Cardiac muscle cell (in vitro differentiated cells and primary cell): ENCODE data around the gene TRA2B. TPM values are rescaled to one million over a fixed set of nuclear protein-coding genes. Genes with fewer than 3 reads are reported as not detected.

Experiments used
- DNase-seq, 2 donors: peaks; one replicate each; pipeline versions ENCODE4 v3.0.0 to v3.0.0-alpha.2; 2010 to 2017; ENCODE audit warnings: low read depth in 1 of 2, low spot score in 1 of 2
- H3K27ac ChIP-seq: fragments of 200-600 bp; sonication (generic); 2 replicates; pipeline ENCODE4 v1.5.1; 2016
- H3K27me3 ChIP-seq: fragments of 200-600 bp; sonication (generic); 2 replicates; pipeline ENCODE4 v1.6.0; 2016; ENCODE audit warnings: control low read depth
- H3K36me3 ChIP-seq: fragments of 200-600 bp; sonication (generic); 2 replicates; pipeline ENCODE4 v1.5.1; 2016; ENCODE audit warnings: control low read depth
- H3K4me1 ChIP-seq: fragments of 200-600 bp; sonication (generic); 2 replicates; pipeline ENCODE4 v1.8.1; 2017; ENCODE audit warnings: low read depth, mild to moderate bottlenecking, mixed run types
- H3K4me3 ChIP-seq: fragments of 200-600 bp; sonication (generic); 2 replicates; pipeline ENCODE4 v1.5.1; 2016; ENCODE audit warnings: mild to moderate bottlenecking
- H3K9me3 ChIP-seq: fragments of 200-600 bp; sonication (generic); 2 replicates; pipeline ENCODE4 v1.5.1; 2017; ENCODE audit warnings: low read depth, mild to moderate bottlenecking, control low read depth
- polyA plus RNA-seq: library from polyadenylated mRNA; unstranded; fragments of >200 nt; fragmentation: Nextera tagmentation; extraction: Ambion mirVana; gene quantifications from 2 replicates; pipeline ENCODE4 v1.2.1, GENCODE V29; 2016
- total RNA-seq: library from RNA; depleted of rRNA; stranded (reverse); fragments of >200 nt; gene quantifications from 2 replicates; pipeline ENCODE4 v1.2.3, GENCODE V29; 2016
- TF ChIP-seq, protein P1 (sequence below): IDR thresholded peaks from 2 replicates; pipeline ENCODE4 v1.5.1; 2012; ENCODE audit warnings: low read depth, mild to moderate bottlenecking, low read length

Gene TRA2B
- total and polyA plus RNA-seq, 2 experiments from 2014 or later: 129 to 320 TPM

GRCh38 chr3:185954366-185954723, 16.5 kb upstream of the TRA2B start:
- TF ChIP-seq, protein P1, sequence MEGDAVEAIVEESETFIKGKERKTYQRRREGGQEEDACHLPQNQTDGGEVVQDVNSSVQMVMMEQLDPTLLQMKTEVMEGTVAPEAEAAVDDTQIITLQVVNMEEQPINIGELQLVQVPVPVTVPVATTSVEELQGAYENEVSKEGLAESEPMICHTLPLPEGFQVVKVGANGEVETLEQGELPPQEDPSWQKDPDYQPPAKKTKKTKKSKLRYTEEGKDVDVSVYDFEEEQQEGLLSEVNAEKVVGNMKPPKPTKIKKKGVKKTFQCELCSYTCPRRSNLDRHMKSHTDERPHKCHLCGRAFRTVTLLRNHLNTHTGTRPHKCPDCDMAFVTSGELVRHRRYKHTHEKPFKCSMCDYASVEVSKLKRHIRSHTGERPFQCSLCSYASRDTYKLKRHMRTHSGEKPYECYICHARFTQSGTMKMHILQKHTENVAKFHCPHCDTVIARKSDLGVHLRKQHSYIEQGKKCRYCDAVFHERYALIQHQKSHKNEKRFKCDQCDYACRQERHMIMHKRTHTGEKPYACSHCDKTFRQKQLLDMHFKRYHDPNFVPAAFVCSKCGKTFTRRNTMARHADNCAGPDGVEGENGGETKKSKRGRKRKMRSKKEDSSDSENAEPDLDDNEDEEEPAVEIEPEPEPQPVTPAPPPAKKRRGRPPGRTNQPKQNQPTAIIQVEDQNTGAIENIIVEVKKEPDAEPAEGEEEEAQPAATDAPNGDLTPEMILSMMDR: no peak
- DNase-seq: no peak
- Histone ChIP-seq H3K27me3 (no peaks in the 10 kb centered on the region), H3K36me3 (no peaks in the 10 kb centered on the region), H3K27ac (no peak overlapping the region), H3K4me1 (no peaks in the 10 kb centered on the region), H3K9me3 (no peaks in the 10 kb centered on the region), H3K4me3 (no peak overlapping the region)

- no peaks in the 10 kb centered on the region for H3K27me3 ChIP-seq
- no peak for DNase-seq
- no peak overlapping the region for H3K4me3 ChIP-seq
- H3K9me3 ChIP-seq: no peaks in the 10 kb centered on the region
- no peak overlapping the region for H3K27ac ChIP-seq
- no peaks in the 10 kb centered on the region for H3K36me3 ChIP-seq
- H3K4me1 ChIP-seq: no peaks in the 10 kb centered on the region
- TF ChIP-seq, protein P1: no peak
Measured at GRCh38 chr3:185950728-185951127, 12.9 kb upstream of the TRA2B start.

DNA sequence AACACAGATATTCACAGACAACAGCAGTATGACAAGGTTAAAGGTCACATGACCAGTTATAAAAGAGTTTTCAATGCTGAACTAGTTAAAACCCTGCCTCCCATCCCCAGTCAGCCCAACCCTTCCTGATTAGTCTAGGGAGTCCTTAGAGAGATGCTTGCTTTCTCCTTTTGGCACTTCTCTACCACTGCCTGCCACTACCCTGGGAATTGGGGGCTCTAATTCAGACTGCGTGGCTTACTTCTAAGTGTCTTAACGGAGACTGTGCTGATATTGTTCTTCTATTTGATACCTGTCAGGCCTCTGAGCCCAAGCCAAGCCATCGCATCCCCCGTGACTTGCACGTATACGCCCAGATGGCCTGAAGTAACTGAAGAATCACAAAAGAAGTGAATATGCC, 11.7 kb upstream of the TRA2B start:
- TF ChIP-seq, protein P1: no peak
- H3K9me3 ChIP-seq: no peaks in the 10 kb centered on the region
- H3K36me3 ChIP-seq: no peaks in the 10 kb centered on the region
- H3K4me1 ChIP-seq: no peaks in the 10 kb centered on the region
- H3K4me3 ChIP-seq: no peak overlapping the region
- no peak overlapping the region for H3K27ac ChIP-seq
- no peak for DNase-seq
- H3K27me3 ChIP-seq: no peaks in the 10 kb centered on the region

DNA sequence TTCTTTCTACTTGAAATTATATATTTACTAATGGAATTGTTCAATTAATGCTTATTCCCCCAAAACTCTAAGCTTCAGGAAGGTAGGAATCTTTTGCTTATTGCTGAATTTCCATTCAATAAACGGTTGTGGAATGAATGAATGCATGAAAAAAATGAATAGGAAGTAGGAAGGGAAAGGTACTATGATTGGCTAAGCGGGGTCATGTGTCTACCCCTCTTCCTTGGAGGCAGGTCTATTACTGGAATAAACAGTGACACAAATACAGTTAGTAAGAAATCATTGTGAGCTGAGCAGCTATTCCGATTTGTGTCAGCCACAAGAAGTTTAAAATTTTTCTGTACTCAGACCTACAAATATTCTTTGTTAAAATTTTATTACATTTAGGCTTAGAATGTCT, 10.5 kb upstream of the TRA2B start:
- Histone ChIP-seq H3K27ac (no peak overlapping the region), H3K4me1 (no peaks in the 10 kb centered on the region), H3K9me3 (no peaks in the 10 kb centered on the region), H3K36me3 (no peaks in the 10 kb centered on the region), H3K27me3 (no peaks in the 10 kb centered on the region), H3K4me3 (no peak overlapping the region)
- TF ChIP-seq, protein P1: no peak
- no peak for DNase-seq

DNA sequence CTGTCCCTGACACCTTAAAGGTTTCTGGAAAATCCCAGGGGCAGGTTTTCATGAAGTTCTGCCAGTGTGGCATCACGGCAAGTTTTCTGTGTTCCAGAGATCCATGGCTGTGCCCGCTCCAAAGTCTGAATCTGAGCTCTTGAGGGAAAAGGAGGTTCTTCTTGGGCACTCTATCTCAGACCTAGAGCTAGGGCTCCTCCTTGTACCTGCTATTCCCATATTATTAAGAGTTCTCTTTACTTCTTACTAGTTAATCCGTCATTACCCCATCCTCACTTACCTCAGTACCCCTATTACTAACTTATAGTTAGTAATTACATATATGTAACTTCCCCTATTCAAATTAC, 5.9 kb upstream of the TRA2B start:
- Histone ChIP-seq H3K9me3 (no peaks in the 10 kb centered on the region), H3K27me3 (no peaks in the 10 kb centered on the region), H3K36me3 (no peaks in the 10 kb centered on the region), H3K4me3 (no peak overlapping the region), H3K4me1 (no peaks in the 10 kb centered on the region), H3K27ac (no peak overlapping the region)
- DNase-seq: no peak
- TF ChIP-seq, protein P1: no peak
